ENCODE results near the gene TSC22D2. TPM values are rescaled to one million over a fixed set of nuclear protein-coding genes. Genes with fewer than 3 reads are reported as not detected.

The TSC22D2 gene
- total RNA-seq, 1 donor from 2014 or later = 68.7 TPM

DNA sequence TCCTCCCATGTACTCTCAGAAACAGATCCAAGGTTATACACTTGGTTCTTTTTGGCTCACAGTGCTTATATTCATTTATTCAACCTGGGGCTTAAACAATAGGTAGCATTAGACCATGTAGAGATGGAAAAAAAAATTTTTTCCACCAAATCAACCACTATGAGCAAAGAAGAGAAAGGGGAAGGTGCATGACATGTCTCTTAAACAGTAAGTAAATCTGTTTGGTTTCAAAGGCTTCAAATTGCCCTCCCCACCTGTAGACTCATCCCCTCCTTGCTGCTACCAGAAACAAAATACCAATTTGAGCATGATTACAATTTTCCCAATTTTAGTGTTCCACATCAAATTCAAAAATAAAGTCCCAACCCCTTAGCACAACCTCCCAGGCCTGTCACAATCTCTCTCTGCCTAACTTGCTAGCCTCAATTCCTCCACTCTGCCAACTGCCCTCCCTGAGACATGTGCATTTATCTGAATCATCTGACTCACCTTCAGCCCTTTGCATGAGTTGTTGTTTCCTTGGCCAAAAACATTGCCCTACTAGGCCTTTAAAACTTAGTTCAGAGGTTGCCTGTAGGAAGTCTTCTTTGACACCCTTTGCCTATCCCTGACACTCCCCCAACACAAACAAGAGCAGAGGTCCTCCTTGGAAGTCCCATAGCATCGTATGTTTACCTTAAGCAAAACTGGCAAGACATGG is 30.3 kb upstream of the TSC22D2 start:
- no peak overlapping the region for H3K4me3 Mint-ChIP-seq
- TF ChIP-seq, protein P1, sequence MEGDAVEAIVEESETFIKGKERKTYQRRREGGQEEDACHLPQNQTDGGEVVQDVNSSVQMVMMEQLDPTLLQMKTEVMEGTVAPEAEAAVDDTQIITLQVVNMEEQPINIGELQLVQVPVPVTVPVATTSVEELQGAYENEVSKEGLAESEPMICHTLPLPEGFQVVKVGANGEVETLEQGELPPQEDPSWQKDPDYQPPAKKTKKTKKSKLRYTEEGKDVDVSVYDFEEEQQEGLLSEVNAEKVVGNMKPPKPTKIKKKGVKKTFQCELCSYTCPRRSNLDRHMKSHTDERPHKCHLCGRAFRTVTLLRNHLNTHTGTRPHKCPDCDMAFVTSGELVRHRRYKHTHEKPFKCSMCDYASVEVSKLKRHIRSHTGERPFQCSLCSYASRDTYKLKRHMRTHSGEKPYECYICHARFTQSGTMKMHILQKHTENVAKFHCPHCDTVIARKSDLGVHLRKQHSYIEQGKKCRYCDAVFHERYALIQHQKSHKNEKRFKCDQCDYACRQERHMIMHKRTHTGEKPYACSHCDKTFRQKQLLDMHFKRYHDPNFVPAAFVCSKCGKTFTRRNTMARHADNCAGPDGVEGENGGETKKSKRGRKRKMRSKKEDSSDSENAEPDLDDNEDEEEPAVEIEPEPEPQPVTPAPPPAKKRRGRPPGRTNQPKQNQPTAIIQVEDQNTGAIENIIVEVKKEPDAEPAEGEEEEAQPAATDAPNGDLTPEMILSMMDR (IDR thresholded peaks at IDR 0.05; ENCODE audit: unreplicated experiment) = no peak
- H3K9me3 Mint-ChIP-seq = no peaks in the 10 kb centered on the region
- H3K36me3 Mint-ChIP-seq = no peaks in the 10 kb centered on the region
- DNase-seq (ENCODE audit: low spot score in 2 of 2, unreplicated experiment in 2 of 2) = no peak
- H3K4me1 Mint-ChIP-seq = peaks cover 29% of the 10 kb centered on the region
- H3K27me3 Mint-ChIP-seq (ENCODE audit: low read depth) = no peaks in the 10 kb centered on the region
- H3K27ac Mint-ChIP-seq = no peak overlapping the region

DNA sequence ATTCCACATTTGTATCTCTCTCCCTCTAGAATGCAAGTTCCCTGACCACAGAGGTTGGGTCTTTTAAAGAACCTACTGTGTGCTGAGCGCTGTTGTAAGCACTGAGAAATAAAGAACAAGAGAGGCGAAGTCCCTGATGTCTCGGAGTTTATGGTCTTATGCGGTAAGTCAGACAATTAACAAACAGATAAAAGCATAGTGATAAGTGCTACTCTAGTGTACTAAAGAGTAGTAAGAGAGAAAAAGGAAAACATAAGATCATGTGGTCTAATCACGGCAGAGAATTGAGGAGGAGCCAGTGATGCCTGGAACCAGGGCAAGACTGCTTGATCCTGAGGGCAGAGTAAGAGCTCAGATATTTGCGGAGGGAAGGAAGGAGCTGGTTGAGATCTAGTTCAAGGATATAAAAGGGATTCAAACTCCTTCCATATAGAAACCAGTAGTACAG is 29.8 kb upstream of the TSC22D2 start:
- Mint-ChIP-seq H3K27me3 (ENCODE audit: low read depth) (no peaks in the 10 kb centered on the region), H3K36me3 (no peaks in the 10 kb centered on the region), H3K27ac (no peak overlapping the region), H3K9me3 (no peaks in the 10 kb centered on the region), H3K4me3 (no peak overlapping the region), H3K4me1 (peaks cover 28% of the 10 kb centered on the region)
- TF ChIP-seq, protein P1 (IDR thresholded peaks at IDR 0.05; ENCODE audit: unreplicated experiment) = no peak
- DNase-seq (ENCODE audit: low spot score in 2 of 2, unreplicated experiment in 2 of 2) = no peak

DNA sequence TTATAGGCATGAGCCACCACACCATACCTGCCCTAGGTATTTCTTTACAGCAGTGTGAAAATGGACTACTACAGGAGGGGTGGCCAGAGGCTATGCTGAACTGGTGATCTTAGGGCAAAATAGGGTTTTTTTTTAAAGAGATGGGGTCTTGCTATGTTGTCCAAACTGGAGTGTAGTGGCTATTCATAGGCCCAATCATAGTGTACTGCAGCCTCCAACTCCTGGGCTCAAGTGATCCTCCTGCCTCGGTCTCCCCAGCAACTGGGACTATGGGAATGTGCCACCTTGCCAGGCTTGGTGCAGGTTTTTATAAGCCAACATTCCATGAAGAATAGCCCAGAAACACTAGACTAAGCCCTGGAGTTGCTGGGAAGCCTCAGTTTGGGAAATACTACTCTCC is 28.6 kb upstream of the TSC22D2 start:
- no peak for DNase-seq (ENCODE audit: low spot score in 2 of 2, unreplicated experiment in 2 of 2)
- no peaks in the 10 kb centered on the region for H3K27me3 Mint-ChIP-seq (ENCODE audit: low read depth)
- H3K4me3 Mint-ChIP-seq = no peak overlapping the region
- H3K36me3 Mint-ChIP-seq = no peaks in the 10 kb centered on the region
- no peak overlapping the region for H3K27ac Mint-ChIP-seq
- TF ChIP-seq, protein P1 (IDR thresholded peaks at IDR 0.05; ENCODE audit: unreplicated experiment) = no peak
- H3K4me1 Mint-ChIP-seq = peaks cover 23% of the 10 kb centered on the region
- no peaks in the 10 kb centered on the region for H3K9me3 Mint-ChIP-seq

DNA sequence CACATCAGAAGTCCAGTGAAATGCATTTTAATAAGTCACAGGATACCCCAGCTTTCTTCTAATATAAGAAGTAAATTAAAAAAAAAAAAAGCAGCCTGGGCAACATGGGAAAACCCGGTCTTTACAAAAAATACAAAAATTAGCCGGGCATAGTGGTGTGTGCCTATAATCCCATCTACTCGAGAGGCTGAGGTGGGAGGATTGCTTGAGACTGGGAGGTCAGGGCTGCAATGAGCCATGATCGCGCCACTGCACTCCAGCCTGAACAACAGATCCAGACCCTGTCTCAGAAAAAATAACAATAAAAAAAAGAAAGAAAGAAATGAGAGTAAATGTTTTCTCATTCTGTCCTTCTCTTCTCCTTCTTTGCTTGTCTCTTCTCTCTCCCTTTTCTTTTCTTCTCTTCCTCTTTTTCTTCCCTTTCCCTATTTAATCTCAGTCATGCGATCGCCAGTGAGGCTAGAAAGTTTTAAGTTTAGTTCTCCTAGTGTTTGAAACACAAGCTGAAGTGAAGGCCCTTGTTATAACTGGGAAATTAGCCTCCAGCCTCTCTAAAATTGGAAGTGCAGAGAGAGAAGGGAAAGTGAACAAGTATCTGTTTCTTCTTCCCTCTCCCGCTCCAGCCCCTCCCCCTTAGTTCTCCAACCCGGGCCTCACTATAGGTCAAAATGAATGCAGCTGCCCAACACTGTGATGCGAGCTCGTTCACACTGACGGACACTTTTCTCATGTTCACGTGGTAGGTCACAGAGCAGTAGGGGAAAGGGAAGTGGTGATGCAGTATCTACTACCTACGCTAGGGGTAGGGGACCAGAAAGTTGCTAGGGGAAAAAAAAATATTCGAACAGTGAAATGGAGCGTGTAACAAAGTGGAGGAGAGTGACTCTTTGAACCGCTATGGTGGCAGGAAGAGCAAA is 23.5 kb upstream of the TSC22D2 start:
- peaks cover 12% of the 10 kb centered on the region for H3K4me1 Mint-ChIP-seq
- H3K4me3 Mint-ChIP-seq = peak overlapping the region; percentile 2
- no peaks in the 10 kb centered on the region for H3K9me3 Mint-ChIP-seq
- H3K36me3 Mint-ChIP-seq = no peaks in the 10 kb centered on the region
- no peak overlapping the region for H3K27ac Mint-ChIP-seq
- DNase-seq (ENCODE audit: low spot score in 2 of 2, unreplicated experiment in 2 of 2) = no peak
- TF ChIP-seq, protein P1 (IDR thresholded peaks at IDR 0.05; ENCODE audit: unreplicated experiment) = peak; percentile 42
- H3K27me3 Mint-ChIP-seq (ENCODE audit: low read depth) = no peaks in the 10 kb centered on the region

DNA sequence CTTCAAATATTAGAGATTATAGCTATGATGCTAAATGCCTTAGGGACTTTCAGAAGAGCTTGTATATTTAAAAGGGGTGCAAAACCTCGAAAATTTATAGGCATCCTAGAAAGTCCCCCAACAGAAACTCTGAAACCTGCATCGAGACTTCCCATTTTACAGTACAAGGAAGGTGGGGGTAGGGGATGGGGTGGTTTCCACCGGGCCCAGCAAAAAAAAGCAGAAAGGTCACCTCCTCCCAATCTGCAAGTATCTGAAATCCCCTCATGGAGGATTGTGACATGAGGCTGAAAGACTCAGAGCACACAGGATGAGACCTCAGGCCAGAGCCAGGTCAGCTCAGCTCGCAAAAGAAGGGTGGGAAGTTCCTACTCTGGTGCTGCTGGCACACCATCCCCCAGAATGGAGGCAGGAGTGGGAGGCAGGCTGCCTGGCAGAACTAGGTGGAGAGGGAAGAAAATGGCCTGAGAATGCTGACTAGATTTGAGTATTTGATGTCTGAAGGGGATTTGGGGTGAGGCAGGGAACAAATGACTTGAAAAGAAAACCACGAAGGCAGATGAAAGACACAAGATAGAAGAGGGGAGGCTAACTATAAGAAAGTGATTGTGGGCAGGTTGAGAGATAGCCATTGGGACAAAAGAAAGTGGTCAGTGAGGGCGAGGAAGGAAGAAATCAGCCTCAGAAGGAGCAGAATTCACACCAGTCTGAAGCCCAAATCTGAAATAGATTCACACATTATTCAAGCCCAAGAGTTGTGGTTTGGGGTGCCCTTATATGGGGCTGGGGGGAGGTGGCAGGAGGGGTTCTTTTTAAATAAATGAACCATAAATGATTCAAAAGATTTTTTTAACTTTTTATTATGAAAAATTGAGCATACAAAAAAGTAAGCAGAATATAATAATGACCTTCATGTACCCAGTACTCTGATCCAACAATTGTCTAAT is 22.5 kb upstream of the TSC22D2 start:
- no peaks in the 10 kb centered on the region for H3K27me3 Mint-ChIP-seq (ENCODE audit: low read depth)
- peaks cover 12% of the 10 kb centered on the region for H3K4me1 Mint-ChIP-seq
- TF ChIP-seq, protein P1 (IDR thresholded peaks at IDR 0.05; ENCODE audit: unreplicated experiment) = no peak
- no peak for DNase-seq (ENCODE audit: low spot score in 2 of 2, unreplicated experiment in 2 of 2)
- no peak overlapping the region for H3K4me3 Mint-ChIP-seq
- H3K27ac Mint-ChIP-seq = peak overlapping the region; percentile 1
- H3K9me3 Mint-ChIP-seq = no peaks in the 10 kb centered on the region
- H3K36me3 Mint-ChIP-seq = no peaks in the 10 kb centered on the region
